Caki2 (cell line): ENCODE data around the gene DMWD. TPM values are rescaled to one million over a fixed set of nuclear protein-coding genes. Genes with fewer than 3 reads are reported as not detected.

Source experiments
- DNase-seq: peaks from one replicate; pipeline ENCODE4 v3.0.0-alpha.2; 2015; ENCODE audit warnings: low read depth
- in situ Hi-C: cut with HindIII; loops from 2 replicates; pipeline ENCODE4 v1.10.0; 2016; ENCODE audit warnings: low sequenced_read_pairs, low pct_unique_long_range_greater_than_20kb, mixed read lengths
- total RNA-seq: library from RNA; depleted of rRNA; stranded (reverse); fragments of >200 nt; shearing (Covaris generic); gene quantifications from 2 replicates; pipeline ENCODE4 v1.2.3, GENCODE V29; 2014; ENCODE audit warnings: low replicate concordance

DMWD gene
- total RNA-seq, 1 experiment from 2014 or later: 22.3 TPM

DNA sequence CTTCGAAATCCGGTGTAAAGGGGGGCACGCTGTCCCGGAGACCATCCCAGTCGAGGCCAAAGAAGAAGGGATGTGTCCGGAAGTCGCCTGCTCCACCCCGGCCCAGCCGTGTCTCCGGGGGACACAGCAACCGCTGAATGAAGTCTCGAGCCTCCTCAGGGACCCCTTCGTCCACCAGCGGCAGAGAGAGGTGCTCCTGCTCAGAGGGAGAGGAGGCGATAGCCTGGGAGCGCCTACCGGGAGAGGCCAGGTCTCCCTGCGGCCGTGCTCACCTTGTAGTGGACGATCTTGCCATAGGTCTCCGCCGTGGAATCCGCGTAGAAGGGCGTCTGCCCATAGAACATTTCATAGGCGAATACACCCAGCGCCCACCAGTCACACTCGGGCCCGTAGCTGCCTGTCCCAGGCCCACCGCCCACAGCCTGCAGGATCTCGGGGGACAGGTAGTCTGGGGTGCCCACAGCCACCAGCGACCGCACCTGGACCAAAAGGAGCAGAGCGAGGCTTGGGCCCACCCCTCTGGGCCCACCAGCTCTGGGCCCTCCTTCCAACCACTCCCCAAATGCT lies 15.2 kb downstream of the DMWD start:
- DNase-seq: no peak
- in situ Hi-C loops: no loop called here

DNA sequence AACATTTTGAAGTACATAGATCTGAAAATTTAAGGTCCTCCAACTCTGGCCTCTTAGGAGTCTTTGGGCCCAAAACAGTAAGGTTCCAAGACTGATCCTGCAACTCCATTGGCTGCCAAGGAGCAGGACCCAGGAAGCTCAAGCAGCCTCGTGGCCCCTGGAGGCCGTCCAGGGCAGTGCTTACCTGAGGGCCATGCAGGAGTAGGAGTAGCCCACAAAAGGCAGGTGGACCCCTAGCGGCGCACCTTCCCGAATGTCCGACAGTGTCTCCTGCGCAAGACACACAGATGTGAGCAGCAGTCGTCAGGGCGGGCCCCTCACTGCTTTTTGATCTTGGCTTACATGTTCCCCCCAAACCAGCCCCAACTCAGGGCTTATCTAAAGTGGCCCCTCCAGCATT lies 17.9 kb downstream of the DMWD start:
- in situ Hi-C loops: no loop called here
- DNase-seq: no peak

DNA sequence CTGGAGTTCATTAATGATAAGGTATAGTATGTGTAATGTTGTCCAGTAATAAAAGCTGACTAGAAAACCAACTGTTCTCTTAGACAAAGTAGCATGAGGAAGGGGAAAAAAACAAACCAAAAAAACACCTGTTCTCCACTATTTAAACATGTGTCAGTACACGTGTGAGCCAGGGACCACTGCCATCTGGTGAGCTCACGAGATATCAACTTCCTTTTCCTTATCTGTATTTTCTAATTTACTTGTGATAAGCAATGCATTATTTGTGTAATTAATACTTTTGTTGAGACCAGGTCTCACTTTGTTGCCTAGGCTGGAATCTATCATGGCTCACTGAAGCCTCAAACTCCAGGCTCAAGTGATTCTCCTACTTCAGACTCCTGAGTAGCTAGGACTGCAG lies 19.3 kb downstream of the DMWD start:
- no peak for DNase-seq
- in situ Hi-C loops: no loop called here

DNA sequence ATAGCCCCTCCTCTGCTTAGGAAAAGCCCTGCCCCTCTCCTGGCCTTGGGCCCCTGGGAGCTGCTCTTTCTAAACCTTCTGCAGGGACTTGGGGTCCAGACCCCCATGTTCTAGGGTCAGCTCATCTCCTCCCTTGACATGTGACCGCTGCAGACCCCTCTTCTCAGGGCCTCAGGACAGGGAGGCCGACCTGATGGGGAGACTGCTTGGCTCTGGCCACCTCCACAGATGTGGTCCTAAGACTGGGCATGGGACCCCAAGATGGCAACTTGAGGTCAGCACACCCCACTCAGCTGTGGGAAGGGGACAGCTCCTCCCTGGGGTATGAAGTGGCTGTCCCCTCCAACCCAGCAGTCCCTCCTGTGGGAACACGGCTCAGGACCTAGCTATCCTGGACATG lies 19.7 kb downstream of the DMWD start:
- no peak for DNase-seq
- in situ Hi-C loops: no loop called here

DNA sequence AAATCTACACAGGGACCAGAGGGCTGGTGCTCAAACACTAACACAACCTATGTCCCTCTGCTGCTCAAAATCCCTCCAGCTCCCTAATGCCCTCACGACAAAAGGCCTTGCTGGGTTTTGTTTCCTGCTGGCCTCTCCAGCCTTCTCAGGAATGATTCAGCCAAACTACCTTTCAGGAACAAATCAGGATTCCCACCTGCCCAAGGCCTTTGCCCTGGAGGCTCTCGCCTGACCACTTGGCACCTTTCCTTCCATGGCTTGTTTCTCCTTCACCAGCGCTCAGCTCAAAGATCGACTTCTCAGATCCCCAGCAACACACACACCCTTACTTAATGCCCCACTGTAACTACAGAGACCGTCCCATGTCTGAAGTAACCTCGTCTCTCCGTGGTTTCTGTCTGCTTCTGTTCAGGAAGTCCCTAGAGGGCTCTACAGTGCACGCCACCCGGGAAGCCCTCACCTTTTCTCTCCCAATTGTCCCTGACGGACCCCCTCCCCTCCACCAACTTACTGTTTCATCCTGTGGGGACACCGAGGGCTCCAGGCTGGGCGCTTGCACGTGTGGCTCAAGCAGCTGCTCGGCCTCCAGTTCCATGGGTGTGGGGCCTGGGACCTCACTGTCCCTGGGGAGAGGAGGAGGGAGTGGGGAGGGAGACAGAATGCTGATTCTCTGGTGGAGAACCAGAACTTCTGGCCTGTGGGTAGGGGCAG lies 20.4 kb downstream of the DMWD start:
- in situ Hi-C loops: no loop called here
- no peak for DNase-seq

DNA sequence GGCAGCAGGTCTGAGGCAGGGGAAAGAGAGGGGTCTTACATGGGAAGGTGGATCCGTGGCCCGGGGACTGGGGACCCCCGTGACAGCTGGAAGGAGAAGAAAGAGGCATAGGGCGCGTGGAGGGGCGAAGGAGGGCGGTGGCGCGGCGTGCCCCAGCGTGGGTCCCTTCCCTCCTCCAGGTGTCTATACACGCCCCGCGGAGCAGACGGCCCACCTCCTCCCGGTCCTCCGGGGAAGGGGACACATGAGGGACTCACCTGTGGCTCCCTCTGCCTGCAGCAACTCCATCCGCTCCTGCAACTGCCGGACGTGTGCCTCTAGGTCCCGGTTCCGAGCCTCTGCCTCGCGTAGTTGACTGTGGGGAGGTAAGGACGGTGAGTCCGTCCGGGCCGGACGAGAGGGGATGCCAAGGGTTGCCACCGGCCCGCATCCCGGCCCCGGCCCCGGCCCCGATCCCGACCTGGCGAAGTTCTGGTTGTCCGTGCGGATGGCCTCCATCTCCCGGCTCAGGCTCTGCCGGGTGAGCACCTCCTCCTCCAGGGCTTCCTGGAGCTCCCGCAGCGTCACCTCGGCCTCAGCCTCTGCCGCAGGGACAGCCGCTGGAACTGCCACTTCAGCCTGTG lies 21.2 kb downstream of the DMWD start:
- in situ Hi-C loops: no loop called here
- no peak for DNase-seq

DNA sequence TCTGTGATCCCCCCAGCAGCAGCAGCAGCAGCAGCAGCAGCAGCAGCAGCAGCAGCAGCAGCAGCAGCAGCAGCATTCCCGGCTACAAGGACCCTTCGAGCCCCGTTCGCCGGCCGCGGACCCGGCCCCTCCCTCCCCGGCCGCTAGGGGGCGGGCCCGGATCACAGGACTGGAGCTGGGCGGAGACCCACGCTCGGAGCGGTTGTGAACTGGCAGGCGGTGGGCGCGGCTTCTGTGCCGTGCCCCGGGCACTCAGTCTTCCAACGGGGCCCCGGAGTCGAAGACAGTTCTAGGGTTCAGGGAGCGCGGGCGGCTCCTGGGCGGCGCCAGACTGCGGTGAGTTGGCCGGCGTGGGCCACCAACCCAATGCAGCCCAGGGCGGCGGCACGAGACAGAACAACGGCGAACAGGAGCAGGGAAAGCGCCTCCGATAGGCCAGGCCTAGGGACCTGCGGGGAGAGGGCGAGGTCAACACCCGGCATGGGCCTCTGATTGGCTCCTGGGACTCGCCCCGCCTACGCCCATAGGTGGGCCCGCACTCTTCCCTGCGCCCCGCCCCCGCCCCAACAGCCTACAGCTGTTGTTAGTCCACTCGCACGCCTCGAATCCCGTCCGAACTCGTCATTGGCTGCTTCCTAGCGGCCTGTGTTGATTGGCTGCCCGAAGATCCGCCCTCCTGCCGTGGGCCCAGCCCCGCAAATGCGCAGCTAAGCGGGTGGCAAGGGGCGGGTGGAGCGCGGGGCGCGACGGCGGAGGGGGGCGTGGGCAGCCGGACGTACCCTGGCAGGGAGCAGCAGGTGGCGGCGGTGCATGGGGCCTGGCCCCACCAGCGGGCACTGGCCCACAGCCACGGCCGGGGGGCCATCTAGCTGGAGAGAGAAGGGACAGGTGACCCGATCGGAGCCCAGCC lies 22.2 kb downstream of the DMWD start:
- in situ Hi-C loops: no loop called here

DNA sequence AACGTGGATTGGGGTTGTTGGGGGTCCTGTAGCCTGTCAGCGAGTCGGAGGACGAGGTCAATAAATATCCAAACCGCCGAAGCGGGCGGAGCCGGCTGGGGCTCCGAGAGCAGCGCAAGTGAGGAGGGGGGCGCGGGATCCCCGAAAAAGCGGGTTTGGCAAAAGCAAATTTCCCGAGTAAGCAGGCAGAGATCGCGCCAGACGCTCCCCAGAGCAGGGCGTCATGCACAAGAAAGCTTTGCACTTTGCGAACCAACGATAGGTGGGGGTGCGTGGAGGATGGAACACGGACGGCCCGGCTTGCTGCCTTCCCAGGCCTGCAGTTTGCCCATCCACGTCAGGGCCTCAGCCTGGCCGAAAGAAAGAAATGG lies 22.8 kb downstream of the DMWD start:
- in situ Hi-C loops: no loop called here
- no peak for DNase-seq

More for the DNA sequence above, 22.2 kb downstream of the DMWD start:
- DNase-seq: peak; percentile 99

DNA sequence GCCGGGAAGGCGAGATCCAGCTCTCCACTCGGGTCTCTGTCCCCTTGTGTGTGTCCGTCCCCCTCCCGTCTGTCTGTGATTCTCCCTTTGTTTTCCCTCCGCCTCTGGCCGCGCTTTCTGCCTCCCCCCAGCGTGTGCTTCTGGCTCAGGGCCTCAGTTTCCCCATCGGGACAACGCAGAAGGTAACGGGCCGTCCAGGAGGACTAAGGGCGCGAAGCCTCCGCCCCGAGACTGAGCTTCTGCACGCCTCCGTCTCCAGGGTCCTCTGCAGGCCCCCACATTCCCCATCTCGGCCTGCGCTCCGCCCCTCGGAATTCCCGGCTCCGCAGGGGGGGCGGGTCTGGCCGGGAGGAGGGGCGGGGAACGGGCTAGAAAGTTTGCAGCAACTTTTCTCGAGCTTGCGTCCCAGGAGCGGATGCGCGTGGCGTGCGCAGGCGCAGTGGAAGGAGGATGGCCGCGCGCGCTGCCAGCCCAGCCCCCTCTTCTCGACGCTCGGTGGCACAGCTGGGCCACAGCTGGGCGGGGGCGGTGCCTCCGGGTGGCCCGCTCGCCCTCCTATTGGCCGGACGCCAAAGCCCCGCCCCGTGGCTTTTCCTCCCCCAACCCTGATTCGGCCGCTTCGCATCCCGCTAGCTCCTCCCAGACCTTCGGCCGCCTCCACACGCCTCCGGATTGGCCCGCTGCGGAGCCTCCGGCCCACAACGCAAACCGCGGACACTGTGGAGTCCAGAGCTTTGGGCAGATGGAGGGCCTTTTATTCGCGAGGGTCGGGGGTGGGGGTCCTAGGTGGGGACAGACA lies 23.5 kb downstream of the DMWD start, which contains the start of gene SIX5:
Gene SIX5 (minus strand): TSS at position 269 of the 799 bp plus-strand sequence. CDS start 408 bp downstream, outside the sequence.
- peak; percentile 100 for DNase-seq
- in situ Hi-C loops: no loop called here

DNA sequence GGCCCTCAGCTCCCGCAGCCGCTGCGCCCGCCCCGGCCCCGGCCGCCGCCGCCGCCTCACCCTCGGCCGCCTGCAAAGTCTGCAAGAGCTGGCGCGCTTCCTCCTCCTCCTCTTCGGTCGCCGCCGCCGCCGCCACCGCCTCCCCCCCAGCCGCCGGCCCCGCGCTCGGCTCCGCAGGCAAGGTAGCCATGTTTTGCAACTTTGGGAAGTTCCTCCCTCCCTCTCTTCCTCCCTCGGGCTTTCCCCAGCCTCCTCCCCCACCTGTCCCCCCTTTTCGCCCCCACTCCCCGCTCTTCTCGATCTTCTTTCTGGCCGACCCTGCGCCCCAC lies 24.0 kb downstream of the DMWD start:
- no peak for DNase-seq

DNA sequence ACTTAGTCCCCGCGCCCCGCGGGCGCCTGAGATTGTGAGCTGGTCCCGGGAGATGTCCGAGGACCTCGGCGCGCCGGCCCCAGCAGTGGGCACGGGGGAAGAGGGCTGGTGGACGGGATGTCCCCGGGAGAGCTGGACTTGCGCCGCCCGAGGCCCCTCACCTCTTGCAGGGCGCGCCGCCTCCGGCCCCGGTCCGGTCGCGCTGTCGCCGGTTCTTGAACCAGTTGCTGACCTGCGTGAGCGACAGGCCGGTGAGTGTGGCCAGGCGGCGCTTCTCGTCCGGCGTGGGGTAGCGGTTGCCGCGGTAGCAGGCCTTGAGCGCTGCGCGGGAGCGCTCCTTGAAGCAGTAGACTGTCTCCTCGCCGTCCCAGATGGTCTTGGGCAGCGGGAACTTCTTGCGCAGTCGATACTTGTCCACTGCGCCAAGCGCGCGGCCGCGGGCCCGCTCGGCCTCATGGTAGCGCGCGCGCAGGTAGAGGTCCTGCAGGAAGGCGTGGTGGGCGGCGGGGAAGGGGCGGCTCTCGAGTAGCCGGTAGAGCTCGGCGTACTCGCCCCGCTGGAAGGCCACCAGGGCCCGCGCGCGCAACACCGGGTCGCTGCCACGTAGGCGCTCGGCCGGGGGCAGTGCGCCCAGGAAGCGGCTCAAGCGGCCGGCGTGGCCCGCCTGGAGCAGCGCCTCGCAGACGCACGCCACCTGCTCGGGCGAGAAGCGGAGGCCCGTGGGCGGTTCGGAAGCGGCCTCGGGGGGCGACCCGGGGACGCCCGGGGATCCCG lies 24.6 kb downstream of the DMWD start:
- DNase-seq: peak; percentile 78

More for the DNA sequence above, 24.0 kb downstream of the DMWD start:
- in situ Hi-C loops: no loop called here

DNA sequence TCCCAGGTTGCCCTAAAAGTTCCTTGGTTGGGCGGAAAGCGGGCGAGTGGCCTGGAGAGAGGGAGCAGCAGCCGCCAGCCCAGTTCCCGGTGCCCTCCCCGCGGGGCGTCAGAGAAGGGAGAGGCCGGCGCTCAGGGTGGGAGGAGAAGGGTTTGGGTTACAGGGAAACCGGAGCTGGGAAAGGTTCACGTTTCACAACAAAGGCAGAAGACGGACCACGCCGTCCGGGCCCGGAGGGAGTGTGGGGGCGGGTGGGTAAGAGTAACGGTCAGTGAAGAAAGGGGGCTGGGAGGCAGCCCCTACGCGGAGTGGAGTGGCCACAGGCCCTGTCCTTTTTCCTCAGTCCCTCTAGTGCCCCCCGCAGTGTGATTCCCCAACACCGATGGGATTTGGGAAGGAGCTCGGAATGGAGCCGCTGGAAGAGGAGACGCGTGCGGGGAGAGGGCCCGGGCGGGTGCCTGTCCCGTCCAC lies 25.2 kb downstream of the DMWD start:
- DNase-seq: peak; percentile 80
- in situ Hi-C loops: no loop called here

More for the DNA sequence above, 24.6 kb downstream of the DMWD start:
- in situ Hi-C loops: no loop called here

DNA sequence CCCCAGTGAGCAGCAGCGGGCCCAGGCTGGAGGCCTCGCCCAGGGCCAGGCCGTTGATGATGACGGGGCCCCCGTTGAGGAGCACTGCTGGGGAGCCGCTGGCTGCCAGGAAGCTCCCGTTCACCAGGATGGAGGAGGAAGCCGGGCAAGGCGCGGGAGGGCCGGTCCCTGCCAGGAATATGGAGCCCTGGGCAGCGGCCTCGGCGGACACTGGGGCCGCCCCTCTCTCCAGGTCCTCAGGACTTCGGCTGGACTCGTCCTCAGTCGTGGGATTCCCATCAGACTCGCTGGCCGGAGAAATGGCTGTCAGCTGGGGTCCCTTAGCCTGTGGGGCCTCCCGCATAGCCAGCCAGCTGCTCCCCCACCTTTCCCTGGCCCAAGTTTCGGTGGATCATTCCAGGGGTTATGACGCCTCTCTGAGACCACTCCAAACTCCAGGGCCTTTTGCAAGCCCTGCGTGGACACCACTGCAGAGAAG lies 25.7 kb downstream of the DMWD start:
- in situ Hi-C loops: no loop called here
- no peak for DNase-seq

DNA sequence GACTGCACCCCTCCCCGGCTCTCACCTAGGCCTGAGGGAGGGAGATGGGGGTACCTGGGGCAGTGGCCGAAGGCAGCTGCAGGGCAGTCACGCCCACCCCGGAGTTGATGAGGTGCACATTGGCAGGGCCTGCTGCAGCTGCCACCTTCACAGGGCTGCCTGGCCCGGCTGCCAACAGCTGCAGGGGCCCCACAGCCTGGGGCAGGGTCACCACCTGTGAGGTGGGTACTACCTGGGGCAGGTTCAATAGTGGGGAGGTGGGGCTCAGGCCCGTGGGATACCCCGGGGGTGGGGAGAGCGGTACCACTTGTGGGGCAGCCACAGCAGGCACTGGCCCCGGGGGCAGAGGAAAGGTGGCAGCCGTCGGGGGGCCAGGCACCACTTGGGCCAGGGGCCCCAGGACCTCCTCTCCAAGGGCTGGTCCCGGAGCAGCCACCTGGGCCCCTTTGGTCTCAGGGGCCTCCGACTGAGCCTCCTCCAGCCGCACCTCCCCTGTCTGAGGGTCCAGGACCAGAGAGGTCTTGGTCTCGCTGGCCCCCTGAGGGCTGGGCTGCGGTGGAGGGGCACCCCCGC lies 26.3 kb downstream of the DMWD start:
- DNase-seq: no peak
- in situ Hi-C loops: no loop called here

DNA sequence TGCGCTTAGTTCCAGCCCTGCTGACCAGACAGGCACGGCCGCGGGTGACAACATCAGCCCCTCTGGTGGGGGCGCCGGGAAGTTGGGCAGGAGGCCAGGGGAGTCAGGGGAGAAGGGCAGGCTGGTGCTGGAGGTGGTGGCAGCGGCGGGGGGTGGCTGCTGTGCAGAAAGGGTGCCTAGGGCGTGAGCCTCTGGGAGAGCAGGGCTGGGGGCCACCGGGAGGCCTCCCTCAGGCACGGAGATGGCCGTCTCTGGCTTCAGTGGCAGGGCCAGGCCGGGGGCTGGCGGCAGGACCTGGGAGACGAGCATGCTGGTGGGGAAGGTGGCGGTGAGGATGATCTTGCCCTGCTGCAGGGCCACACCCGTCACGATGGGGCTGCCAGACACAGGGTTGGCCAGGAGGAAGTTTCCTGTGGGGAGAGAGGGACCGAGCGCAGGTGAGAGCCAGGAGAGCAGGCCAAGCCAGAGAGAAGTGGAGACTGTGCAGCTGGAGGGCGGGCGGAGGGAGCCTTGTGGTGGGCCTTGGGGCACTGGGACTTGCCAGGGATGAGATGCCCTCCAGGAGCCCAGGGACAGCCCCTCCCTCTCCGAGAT lies 26.8 kb downstream of the DMWD start:
- no peak for DNase-seq
- in situ Hi-C loops: no loop called here

DNA sequence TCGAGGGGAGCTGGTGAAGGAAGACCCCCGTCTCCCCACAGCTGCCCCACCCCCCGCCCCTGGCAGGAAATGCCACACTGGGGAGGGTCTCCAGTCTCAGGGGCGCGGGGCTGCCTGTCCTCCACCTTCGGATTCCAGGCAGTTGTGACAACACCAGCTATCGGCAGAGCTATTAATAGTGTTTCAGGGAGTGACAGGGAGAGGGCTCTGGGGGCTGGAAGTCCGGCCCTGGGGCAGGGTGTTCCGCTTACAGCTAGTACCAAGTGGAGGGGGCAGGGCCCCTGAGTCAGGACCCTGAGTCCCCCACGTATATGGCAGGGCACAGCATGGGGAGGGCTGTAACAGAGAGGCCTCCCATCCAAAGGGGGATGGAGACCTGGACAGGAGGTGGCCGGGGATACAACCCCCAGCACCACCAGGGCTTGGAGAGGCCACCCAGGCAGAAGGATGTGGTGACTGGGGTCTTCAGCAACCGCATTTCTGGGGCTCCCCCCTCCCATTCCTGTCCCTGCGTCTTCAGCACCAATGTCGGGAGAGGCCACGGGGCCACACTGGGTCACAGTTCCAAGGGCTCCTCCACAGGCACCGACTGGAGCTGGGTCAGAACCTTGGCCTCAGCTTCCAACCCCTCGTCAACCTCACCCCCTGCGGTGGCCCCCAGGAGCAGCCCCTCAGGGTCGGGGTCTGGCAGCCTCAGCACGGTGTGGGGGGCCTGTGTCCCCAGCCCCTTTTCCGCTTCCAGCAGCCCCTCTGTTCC lies 27.5 kb downstream of the DMWD start:
- in situ Hi-C loops: no loop called here
- DNase-seq: no peak
